HepG2 (cell line): ENCODE results near the gene POU6F1. TPM values are rescaled to one million over a fixed set of nuclear protein-coding genes. Genes with fewer than 3 reads are reported as not detected.

Experiments used
- FIP1L1 ChIP-seq: fragments of 200-400 bp; formaldehyde crosslinking; IDR thresholded peaks from 2 replicates; pipeline ENCODE4 v1.6.1; 2018; ENCODE audit warnings: low read depth, mild to moderate bottlenecking, low read length, moderate library complexity, borderline replicate concordance; ENCODE audit not compliant: insufficient read depth
- NPAS2 ChIP-seq: sonication (generic); formaldehyde crosslinking; IDR thresholded peaks from 2 replicates; pipeline ENCODE4 v1.8.0; 2022; ENCODE audit warnings: mild to moderate bottlenecking, missing genetic modification reagents, borderline replicate concordance
- PITX1 ChIP-seq: sonication (generic); formaldehyde crosslinking; IDR thresholded peaks from 2 replicates; pipeline ENCODE4 v1.5.1; 2020; ENCODE audit warnings: mild to moderate bottlenecking, missing genetic modification reagents
- PPARG ChIP-seq: conservative IDR thresholded peaks from 2 replicates; pipeline ENCODE4 v1.6.1; 2016; ENCODE audit warnings: missing biosample characterization, missing genetic modification reagents
- SCMH1 ChIP-seq: sonication (generic); formaldehyde crosslinking; IDR thresholded peaks from 2 replicates; pipeline ENCODE4 v1.9.0; 2021; ENCODE audit warnings: missing genetic modification reagents, mild to moderate bottlenecking, borderline replicate concordance
- ZNF333 ChIP-seq: sonication (generic); formaldehyde crosslinking; IDR thresholded peaks from 2 replicates; pipeline ENCODE4 v1.4.0; 2020; ENCODE audit warnings: mild to moderate bottlenecking, missing genetic modification reagents, borderline replicate concordance
- ZNF446 ChIP-seq: sonication (generic); formaldehyde crosslinking; IDR thresholded peaks from 2 replicates; pipeline ENCODE4 v1.5.0; 2020; ENCODE audit warnings: mild to moderate bottlenecking, missing genetic modification reagents
- ZNF549 ChIP-seq: sonication (generic); formaldehyde crosslinking; IDR thresholded peaks from 2 replicates; pipeline ENCODE4 v1.5.0; 2020; ENCODE audit warnings: missing genetic modification reagents
- ZNF879 ChIP-seq: sonication (generic); formaldehyde crosslinking; IDR thresholded peaks from 2 replicates; pipeline ENCODE4 v1.8.1; 2023; ENCODE audit warnings: missing genetic modification reagents
- polyA plus RNA-seq, 8 experiments: library from polyadenylated mRNA; depleted of rRNA in 3 of 8; stranded (reverse) in 7 of 8; unstranded in 1 of 8; fragments of >200 nt; fragmentation: Illumina TruSeq in 4 of 8; extraction: Trizol in 4 of 8; gene quantifications; 2 replicates each; pipeline versions ENCODE4 v1.2.1 to v1.2.3, GENCODE V29; 2011 to 2016; ENCODE audit warnings: low read depth in 4 of 8, missing spikeins in 1 of 8, mixed read lengths in 1 of 8; ENCODE audit not compliant: insufficient read depth in 1 of 8
- total RNA-seq, 5 experiments: library from RNA; depleted of rRNA; stranded (reverse); fragments of >200 nt; fragmentation: Illumina TruSeq; extraction: Trizol; gene quantifications; 2 replicates each; pipeline ENCODE4 v1.2.3, GENCODE V29; 2016; ENCODE audit warnings: low read depth in 1 of 5
- TF ChIP-seq, protein P1 (sequence below): sonication (generic); formaldehyde crosslinking; IDR thresholded peaks from 2 replicates; pipeline ENCODE4 v1.4.0; 2020; ENCODE audit warnings: mild to moderate bottlenecking, low read depth, missing genetic modification reagents
- TF ChIP-seq, protein P2 (sequence below): IDR thresholded peaks from 2 replicates; pipeline ENCODE4 v1.6.1; 2016
- TF ChIP-seq, protein P3 (sequence below): sonication (generic); formaldehyde crosslinking; IDR thresholded peaks from 2 replicates; pipeline ENCODE4 v1.5.0; 2020; ENCODE audit warnings: mild to moderate bottlenecking, missing genetic modification reagents, borderline replicate concordance
- TF ChIP-seq, protein P4 (sequence below): sonication (generic); formaldehyde crosslinking; IDR thresholded peaks from 2 replicates; pipeline ENCODE4 v1.4.0; 2020; ENCODE audit warnings: missing genetic modification reagents

Gene POU6F1
- total and polyA plus RNA-seq, 2 of the 13 experiments (the other 11 are each of a cell fraction or from before 2014, with no cell fraction given): 0.48 to 0.51 TPM

DNA sequence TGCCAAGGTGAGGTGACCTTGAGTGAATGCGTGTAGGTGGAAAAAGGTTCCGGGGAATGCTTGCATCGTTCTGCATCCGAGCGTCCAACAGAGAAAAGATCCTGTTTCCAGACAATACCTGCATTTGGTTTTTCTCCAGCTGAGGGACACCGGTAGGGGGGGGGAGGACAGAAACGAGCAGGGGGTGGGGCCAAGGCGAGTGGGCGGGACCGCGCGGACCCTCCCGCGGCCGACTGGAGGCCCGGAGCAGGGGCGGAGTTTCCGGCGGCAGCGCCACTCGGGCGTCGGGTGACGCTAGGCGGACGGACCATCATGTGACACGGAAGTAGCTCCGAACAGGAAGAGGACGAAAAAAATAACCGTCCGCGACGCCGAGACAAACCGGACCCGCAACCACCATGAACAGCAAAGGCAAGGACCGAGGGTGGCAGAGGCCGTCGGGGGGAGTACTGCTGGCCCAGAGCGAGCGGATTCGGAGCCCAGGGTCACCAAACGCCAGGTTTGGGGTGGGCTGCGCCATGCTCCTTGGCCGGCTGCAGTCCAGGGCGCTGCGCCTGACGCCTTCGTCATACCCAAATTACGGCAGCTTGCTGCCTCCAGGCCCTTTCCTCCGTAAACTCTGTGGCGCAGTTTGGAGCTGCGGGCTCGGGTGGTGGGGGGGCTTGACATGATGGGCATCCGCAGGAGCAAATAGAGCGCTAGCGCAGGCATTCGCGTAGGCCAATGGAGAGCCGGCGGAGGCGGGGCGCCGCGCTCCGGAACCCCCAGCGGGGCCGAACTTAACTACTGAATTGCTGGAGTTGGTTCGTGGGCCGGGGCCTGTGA, 20.9 kb upstream of the POU6F1 start, which contains the start of gene DAZAP2 (continued):
- TF ChIP-seq, protein P1, sequence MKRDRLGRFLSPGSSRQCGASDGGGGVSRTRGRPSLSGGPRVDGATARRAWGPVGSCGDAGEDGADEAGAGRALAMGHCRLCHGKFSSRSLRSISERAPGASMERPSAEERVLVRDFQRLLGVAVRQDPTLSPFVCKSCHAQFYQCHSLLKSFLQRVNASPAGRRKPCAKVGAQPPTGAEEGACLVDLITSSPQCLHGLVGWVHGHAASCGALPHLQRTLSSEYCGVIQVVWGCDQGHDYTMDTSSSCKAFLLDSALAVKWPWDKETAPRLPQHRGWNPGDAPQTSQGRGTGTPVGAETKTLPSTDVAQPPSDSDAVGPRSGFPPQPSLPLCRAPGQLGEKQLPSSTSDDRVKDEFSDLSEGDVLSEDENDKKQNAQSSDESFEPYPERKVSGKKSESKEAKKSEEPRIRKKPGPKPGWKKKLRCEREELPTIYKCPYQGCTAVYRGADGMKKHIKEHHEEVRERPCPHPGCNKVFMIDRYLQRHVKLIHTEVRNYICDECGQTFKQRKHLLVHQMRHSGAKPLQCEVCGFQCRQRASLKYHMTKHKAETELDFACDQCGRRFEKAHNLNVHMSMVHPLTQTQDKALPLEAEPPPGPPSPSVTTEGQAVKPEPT (CRISPR knock-in tag): no peak
- TF ChIP-seq, protein P2, sequence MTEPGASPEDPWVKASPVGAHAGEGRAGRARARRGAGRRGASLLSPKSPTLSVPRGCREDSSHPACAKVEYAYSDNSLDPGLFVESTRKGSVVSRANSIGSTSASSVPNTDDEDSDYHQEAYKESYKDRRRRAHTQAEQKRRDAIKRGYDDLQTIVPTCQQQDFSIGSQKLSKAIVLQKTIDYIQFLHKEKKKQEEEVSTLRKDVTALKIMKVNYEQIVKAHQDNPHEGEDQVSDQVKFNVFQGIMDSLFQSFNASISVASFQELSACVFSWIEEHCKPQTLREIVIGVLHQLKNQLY: no peak
- TF ChIP-seq FIP1L1: 0 out of 2 replicates have a peak, but pooled peaks have one; percentile 31
- no peak for TF ChIP-seq ZNF446 (CRISPR knock-in tag)
- TF ChIP-seq ZNF879 (CRISPR knock-in tag): no peak
- TF ChIP-seq SCMH1: no peak
- 0 out of 2 replicates have a peak, but pooled peaks have one; percentile 17 for TF ChIP-seq ZNF333 (CRISPR knock-in tag)
- TF ChIP-seq, protein P3, sequence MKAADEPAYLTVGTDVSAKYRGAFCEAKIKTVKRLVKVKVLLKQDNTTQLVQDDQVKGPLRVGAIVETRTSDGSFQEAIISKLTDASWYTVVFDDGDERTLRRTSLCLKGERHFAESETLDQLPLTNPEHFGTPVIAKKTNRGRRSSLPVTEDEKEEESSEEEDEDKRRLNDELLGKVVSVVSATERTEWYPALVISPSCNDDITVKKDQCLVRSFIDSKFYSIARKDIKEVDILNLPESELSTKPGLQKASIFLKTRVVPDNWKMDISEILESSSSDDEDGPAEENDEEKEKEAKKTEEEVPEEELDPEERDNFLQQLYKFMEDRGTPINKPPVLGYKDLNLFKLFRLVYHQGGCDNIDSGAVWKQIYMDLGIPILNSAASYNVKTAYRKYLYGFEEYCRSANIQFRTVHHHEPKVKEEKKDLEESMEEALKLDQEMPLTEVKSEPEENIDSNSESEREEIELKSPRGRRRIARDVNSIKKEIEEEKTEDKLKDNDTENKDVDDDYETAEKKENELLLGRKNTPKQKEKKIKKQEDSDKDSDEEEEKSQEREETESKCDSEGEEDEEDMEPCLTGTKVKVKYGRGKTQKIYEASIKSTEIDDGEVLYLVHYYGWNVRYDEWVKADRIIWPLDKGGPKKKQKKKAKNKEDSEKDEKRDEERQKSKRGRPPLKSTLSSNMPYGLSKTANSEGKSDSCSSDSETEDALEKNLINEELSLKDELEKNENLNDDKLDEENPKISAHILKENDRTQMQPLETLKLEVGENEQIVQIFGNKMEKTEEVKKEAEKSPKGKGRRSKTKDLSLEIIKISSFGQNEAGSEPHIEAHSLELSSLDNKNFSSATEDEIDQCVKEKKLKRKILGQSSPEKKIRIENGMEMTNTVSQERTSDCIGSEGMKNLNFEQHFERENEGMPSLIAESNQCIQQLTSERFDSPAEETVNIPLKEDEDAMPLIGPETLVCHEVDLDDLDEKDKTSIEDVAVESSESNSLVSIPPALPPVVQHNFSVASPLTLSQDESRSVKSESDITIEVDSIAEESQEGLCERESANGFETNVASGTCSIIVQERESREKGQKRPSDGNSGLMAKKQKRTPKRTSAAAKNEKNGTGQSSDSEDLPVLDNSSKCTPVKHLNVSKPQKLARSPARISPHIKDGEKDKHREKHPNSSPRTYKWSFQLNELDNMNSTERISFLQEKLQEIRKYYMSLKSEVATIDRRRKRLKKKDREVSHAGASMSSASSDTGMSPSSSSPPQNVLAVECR (CRISPR knock-in tag): peak; percentile 95
- 0 out of 2 replicates have a peak, but pooled peaks have one; percentile 7 for TF ChIP-seq PPARG (CRISPR knock-in tag)
- TF ChIP-seq PITX1 (CRISPR knock-in tag): 0 out of 2 replicates have a peak, but pooled peaks have one; percentile 39
- TF ChIP-seq, protein P4, sequence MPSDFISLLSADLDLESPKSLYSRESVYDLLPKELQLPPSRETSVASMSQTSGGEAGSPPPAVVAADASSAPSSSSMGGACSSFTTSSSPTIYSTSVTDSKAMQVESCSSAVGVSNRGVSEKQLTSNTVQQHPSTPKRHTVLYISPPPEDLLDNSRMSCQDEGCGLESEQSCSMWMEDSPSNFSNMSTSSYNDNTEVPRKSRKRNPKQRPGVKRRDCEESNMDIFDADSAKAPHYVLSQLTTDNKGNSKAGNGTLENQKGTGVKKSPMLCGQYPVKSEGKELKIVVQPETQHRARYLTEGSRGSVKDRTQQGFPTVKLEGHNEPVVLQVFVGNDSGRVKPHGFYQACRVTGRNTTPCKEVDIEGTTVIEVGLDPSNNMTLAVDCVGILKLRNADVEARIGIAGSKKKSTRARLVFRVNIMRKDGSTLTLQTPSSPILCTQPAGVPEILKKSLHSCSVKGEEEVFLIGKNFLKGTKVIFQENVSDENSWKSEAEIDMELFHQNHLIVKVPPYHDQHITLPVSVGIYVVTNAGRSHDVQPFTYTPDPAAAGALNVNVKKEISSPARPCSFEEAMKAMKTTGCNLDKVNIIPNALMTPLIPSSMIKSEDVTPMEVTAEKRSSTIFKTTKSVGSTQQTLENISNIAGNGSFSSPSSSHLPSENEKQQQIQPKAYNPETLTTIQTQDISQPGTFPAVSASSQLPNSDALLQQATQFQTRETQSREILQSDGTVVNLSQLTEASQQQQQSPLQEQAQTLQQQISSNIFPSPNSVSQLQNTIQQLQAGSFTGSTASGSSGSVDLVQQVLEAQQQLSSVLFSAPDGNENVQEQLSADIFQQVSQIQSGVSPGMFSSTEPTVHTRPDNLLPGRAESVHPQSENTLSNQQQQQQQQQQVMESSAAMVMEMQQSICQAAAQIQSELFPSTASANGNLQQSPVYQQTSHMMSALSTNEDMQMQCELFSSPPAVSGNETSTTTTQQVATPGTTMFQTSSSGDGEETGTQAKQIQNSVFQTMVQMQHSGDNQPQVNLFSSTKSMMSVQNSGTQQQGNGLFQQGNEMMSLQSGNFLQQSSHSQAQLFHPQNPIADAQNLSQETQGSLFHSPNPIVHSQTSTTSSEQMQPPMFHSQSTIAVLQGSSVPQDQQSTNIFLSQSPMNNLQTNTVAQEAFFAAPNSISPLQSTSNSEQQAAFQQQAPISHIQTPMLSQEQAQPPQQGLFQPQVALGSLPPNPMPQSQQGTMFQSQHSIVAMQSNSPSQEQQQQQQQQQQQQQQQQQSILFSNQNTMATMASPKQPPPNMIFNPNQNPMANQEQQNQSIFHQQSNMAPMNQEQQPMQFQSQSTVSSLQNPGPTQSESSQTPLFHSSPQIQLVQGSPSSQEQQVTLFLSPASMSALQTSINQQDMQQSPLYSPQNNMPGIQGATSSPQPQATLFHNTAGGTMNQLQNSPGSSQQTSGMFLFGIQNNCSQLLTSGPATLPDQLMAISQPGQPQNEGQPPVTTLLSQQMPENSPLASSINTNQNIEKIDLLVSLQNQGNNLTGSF (CRISPR knock-in tag): 0 out of 2 replicates have a peak, but pooled peaks have one; percentile 53
- TF ChIP-seq ZNF549: peak; percentile 38; the same call in 1 of the 2 replicates
- TF ChIP-seq NPAS2 (CRISPR knock-in tag): no peak
